ENCODE data around the gene NR1H4. TPM values are rescaled to one million over a fixed set of nuclear protein-coding genes. Genes with fewer than 3 reads are reported as not detected.

NR1H4 gene
- total and polyA plus RNA-seq, 2 of the 13 experiments (the other 11 are each of a cell fraction or from before 2014, with no cell fraction given) = 27.3 to 114 TPM

DNA sequence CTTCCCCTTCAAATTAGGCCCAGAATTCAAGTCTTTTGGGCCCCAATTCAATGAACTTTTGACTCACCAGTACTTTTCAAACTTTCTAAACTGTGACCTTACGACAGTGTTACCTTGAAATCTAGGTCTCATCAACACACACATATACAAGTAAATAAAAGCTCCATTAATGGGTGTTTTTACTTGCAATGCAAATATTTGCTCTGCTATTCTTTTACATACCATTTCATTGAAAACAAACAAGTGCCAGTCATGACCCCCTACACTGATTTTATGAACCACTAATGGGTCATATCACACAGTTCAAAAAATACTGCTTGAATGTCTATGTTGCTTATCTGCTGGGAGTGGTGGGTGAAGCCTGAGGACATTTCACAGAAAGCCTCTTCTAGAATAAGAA, 9.1 kb upstream of the NR1H4 start (continued):
- TF ChIP-seq, protein P1, sequence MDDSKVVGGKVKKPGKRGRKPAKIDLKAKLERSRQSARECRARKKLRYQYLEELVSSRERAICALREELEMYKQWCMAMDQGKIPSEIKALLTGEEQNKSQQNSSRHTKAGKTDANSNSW (CRISPR knock-in tag; IDR thresholded peaks at IDR 0.05; ENCODE audit: borderline replicate concordance) = no peak
- TF ChIP-seq, protein P2, sequence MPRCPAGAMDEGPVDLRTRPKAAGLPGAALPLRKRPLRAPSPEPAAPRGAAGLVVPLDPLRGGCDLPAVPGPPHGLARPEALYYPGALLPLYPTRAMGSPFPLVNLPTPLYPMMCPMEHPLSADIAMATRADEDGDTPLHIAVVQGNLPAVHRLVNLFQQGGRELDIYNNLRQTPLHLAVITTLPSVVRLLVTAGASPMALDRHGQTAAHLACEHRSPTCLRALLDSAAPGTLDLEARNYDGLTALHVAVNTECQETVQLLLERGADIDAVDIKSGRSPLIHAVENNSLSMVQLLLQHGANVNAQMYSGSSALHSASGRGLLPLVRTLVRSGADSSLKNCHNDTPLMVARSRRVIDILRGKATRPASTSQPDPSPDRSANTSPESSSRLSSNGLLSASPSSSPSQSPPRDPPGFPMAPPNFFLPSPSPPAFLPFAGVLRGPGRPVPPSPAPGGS (CRISPR knock-in tag; IDR thresholded peaks at IDR 0.05) = no peak
- no peak for TF ChIP-seq SMAD1 (CRISPR knock-in tag; IDR thresholded peaks at IDR 0.05; ENCODE audit: borderline replicate concordance, low read depth)
- TF ChIP-seq IKZF4 (CRISPR knock-in tag; IDR thresholded peaks at IDR 0.05; ENCODE audit: borderline replicate concordance, low read depth, not compliant biosample characterization) = no peak
- TF ChIP-seq, protein P3, sequence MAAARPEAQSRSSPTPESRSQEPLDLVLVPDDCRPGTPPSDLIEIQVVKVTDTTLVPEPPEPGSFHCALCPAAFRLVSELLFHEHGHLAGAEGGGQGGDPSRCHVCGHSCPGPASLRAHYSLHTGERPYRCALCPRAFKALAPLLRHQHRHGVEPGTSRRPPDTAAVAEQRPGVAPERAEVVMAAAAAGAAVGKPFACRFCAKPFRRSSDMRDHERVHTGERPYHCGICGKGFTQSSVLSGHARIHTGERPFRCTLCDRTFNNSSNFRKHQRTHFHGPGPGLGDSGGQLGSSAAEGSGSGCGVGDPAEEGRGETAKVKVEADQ (CRISPR knock-in tag; IDR thresholded peaks at IDR 0.05; ENCODE audit: borderline replicate concordance) = no peak
- TF ChIP-seq, protein P4, sequence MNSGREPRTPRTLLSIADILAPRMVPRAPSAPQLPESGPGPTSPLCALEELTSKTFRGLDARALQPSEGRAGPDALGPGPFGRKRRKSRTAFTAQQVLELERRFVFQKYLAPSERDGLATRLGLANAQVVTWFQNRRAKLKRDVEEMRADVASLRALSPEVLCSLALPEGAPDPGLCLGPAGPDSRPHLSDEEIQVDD (CRISPR knock-in tag; IDR thresholded peaks at IDR 0.05; ENCODE audit: borderline replicate concordance) = no peak
- no peak for TF ChIP-seq ZKSCAN5 (CRISPR knock-in tag; IDR thresholded peaks at IDR 0.05)
- no peak for TF ChIP-seq ZNF121 (CRISPR knock-in tag; IDR thresholded peaks at IDR 0.05)
- peak; percentile 94 for TF ChIP-seq FOXA3 (CRISPR knock-in tag; IDR thresholded peaks at IDR 0.05)
- TF ChIP-seq, protein P5, sequence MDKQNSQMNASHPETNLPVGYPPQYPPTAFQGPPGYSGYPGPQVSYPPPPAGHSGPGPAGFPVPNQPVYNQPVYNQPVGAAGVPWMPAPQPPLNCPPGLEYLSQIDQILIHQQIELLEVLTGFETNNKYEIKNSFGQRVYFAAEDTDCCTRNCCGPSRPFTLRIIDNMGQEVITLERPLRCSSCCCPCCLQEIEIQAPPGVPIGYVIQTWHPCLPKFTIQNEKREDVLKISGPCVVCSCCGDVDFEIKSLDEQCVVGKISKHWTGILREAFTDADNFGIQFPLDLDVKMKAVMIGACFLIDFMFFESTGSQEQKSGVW (CRISPR knock-in tag; IDR thresholded peaks at IDR 0.05; ENCODE audit: borderline replicate concordance) = no peak
- no peak for TF ChIP-seq ESRRA (CRISPR knock-in tag; IDR thresholded peaks at IDR 0.05; ENCODE audit: low read depth)
- 0 out of 2 replicates have a peak, but pooled peaks have one; percentile 32 for TF ChIP-seq DPF2 (CRISPR knock-in tag; IDR thresholded peaks at IDR 0.05; ENCODE audit: borderline replicate concordance, low read depth)
- TF ChIP-seq ZMYM4 (CRISPR knock-in tag; IDR thresholded peaks at IDR 0.05) = no peak
- TF ChIP-seq SYNCRIP (IDR thresholded peaks at IDR 0.05; ENCODE audit: insufficient read depth, low read depth, low read length) = no peak
- TF ChIP-seq HDAC6 (IDR thresholded peaks at IDR 0.05; ENCODE audit: low read depth, low read length) = no peak
- TF ChIP-seq HNRNPK (IDR thresholded peaks at IDR 0.05; ENCODE audit: low read depth, low read length, poor library complexity, severe bottlenecking) = no peak
- no peak for TF ChIP-seq ZNF616 (CRISPR knock-in tag; IDR thresholded peaks at IDR 0.05; ENCODE audit: low read depth)
- TF ChIP-seq ZNF543 (CRISPR knock-in tag; IDR thresholded peaks at IDR 0.05) = no peak
- peak; percentile 48 for TF ChIP-seq SKI (IDR thresholded peaks at IDR 0.05; ENCODE audit: partially characterized antibody)
- no peak for TF ChIP-seq POLR2AphosphoS2 (IDR thresholded peaks at IDR 0.05; ENCODE audit: low read depth, low read length)
- TF ChIP-seq ZNF274 (CRISPR knock-in tag; IDR thresholded peaks at IDR 0.05) = no peak
- no peak for TF ChIP-seq ZNF570 (CRISPR knock-in tag; IDR thresholded peaks at IDR 0.05; ENCODE audit: borderline replicate concordance)
- no peak for TF ChIP-seq SRY (CRISPR knock-in tag; IDR thresholded peaks at IDR 0.05)
- no peak for TF ChIP-seq GZF1 (CRISPR knock-in tag; IDR thresholded peaks at IDR 0.05)
